HCEC 1CT (cell line): Measurements from ENCODE around the gene GADD45G.

ENCODE experiments used
- DNase-seq: peaks from one replicate; pipeline ENCODE4 v3.0.0-alpha.2; 2017

GADD45G gene

GRCh38 chr9:89632192-89632733, 27.5 kb downstream of the GADD45G start:
- DNase-seq = no peak

- DNase-seq = no peak
These were observed 27.9 kb downstream of the GADD45G start for GRCh38 chr9:89632736-89633135.

- no peak for DNase-seq
These were observed 28.6 kb downstream of the GADD45G start for GRCh38 chr9:89633404-89633803.

- no peak for DNase-seq
These were observed 29.1 kb downstream of the GADD45G start for GRCh38 chr9:89633920-89634319.

GRCh38 chr9:89634995-89635742, 30.4 kb downstream of the GADD45G start:
- DNase-seq = no peak

- no peak for DNase-seq
These were observed 31.0 kb downstream of the GADD45G start for GRCh38 chr9:89635816-89636215.

GRCh38 chr9:89637787-89638186, 33.0 kb downstream of the GADD45G start:
- no peak for DNase-seq

GRCh38 chr9:89638359-89638758, 33.5 kb downstream of the GADD45G start:
- DNase-seq = no peak

- no peak for DNase-seq
These were observed 34.1 kb downstream of the GADD45G start for GRCh38 chr9:89638893-89639292.

GRCh38 chr9:89639367-89639795, 34.6 kb downstream of the GADD45G start:
- no peak for DNase-seq

- DNase-seq = no peak
These were observed 35.1 kb downstream of the GADD45G start for GRCh38 chr9:89639961-89640360.

- DNase-seq = no peak
These were observed 35.5 kb downstream of the GADD45G start for GRCh38 chr9:89640361-89640760.

- no peak for DNase-seq
These were observed 36.0 kb downstream of the GADD45G start for GRCh38 chr9:89640801-89641200.

- DNase-seq = no peak
These were observed 37.2 kb downstream of the GADD45G start for GRCh38 chr9:89641980-89642379.

GRCh38 chr9:89642789-89643188, 38.0 kb downstream of the GADD45G start:
- no peak for DNase-seq

- no peak for DNase-seq
These were observed 41.6 kb downstream of the GADD45G start for GRCh38 chr9:89646189-89646939.

GRCh38 chr9:89647366-89648128, 42.7 kb downstream of the GADD45G start:
- DNase-seq = no peak

GRCh38 chr9:89648247-89649000, 43.6 kb downstream of the GADD45G start:
- no peak for DNase-seq

- no peak for DNase-seq
These were observed 44.4 kb downstream of the GADD45G start for GRCh38 chr9:89649039-89649691.

- no peak for DNase-seq
These were observed 49.3 kb downstream of the GADD45G start for GRCh38 chr9:89654025-89654662.
